ENCODE results near the gene CHI3L1. TPM values are rescaled to one million over a fixed set of nuclear protein-coding genes. Genes with fewer than 3 reads are reported as not detected.

CHI3L1 gene
- total RNA-seq, 1 experiment from 2014 or later, result not detected

DNA sequence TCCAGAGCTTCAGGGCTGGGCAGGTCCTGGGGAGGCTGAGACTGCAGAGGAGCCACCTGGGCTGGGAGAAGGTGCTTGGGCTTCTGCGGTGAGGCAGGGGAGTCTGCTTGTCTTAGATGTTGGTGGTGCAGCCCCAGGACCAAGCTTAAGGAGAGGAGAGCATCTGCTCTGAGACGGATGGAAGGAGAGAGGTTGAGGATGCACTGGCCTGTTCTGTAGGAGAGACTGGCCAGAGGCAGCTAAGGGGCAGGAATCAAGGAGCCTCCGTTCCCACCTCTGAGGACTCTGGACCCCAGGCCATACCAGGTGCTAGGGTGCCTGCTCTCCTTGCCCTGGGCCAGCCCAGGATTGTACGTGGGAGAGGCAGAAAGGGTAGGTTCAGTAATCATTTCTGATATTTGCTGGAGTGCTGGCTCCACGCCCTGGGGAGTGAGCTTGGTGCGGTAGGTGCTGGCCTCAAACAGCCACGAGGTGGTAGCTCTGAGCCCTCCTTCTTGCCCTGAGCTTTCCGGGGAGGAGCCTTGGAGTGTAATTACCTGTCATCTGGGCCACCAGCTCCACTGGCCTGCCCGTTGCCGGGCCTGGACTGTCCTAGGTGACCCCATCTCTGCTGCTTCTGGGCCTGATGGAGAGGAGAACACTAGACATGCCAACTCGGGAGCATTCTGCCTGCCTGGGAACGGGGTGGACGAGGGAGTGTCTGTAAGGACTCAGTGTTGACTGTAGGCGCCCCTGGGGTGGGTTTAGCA is 20.1 kb downstream of the CHI3L1 start:
- no peaks in the 10 kb centered on the region for H3K79me2 ChIP-seq (ENCODE audit: insufficient read depth, low read length)
- no peak overlapping the region for H3K14ac ChIP-seq (ENCODE audit: insufficient read depth, low read length)
- H2BK15ac ChIP-seq (ENCODE audit: low read depth, low read length), result no peak overlapping the region
- H3K9me3 Mint-ChIP-seq, result no peaks in the 10 kb centered on the region
- no peak overlapping the region for H4K91ac ChIP-seq (ENCODE audit: insufficient read length, low read depth, low read length)
- no peak overlapping the region for H3K27ac ChIP-seq (ENCODE audit: insufficient read length, low read depth, low read length)
- no peak overlapping the region for H4K5ac ChIP-seq (ENCODE audit: insufficient read length, low read depth, low read length)
- TF ChIP-seq, protein P1, sequence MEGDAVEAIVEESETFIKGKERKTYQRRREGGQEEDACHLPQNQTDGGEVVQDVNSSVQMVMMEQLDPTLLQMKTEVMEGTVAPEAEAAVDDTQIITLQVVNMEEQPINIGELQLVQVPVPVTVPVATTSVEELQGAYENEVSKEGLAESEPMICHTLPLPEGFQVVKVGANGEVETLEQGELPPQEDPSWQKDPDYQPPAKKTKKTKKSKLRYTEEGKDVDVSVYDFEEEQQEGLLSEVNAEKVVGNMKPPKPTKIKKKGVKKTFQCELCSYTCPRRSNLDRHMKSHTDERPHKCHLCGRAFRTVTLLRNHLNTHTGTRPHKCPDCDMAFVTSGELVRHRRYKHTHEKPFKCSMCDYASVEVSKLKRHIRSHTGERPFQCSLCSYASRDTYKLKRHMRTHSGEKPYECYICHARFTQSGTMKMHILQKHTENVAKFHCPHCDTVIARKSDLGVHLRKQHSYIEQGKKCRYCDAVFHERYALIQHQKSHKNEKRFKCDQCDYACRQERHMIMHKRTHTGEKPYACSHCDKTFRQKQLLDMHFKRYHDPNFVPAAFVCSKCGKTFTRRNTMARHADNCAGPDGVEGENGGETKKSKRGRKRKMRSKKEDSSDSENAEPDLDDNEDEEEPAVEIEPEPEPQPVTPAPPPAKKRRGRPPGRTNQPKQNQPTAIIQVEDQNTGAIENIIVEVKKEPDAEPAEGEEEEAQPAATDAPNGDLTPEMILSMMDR (conservative IDR thresholded peaks at IDR 0.05), result peak; percentile 40
- H2AK5ac ChIP-seq (ENCODE audit: insufficient read length, low read length), result no peak overlapping the region
- H3K9ac ChIP-seq (ENCODE audit: extremely low read depth, insufficient read length, low read length), result no peak overlapping the region
- no peak overlapping the region for H2BK20ac ChIP-seq (ENCODE audit: low read depth, low read length, poor library complexity, severe bottlenecking)
- WGBS (ENCODE audit: extremely low coverage, insufficient read length, low lambda C conversion rate), result no CpG with 5 or more reads among the region's 14 CpGs
- no peaks in the 10 kb centered on the region for H3K9me3 ChIP-seq (ENCODE audit: control insufficient read depth, low read depth, low read length)
- H2BK5ac ChIP-seq (ENCODE audit: insufficient read length, low read length), result no peak overlapping the region
- H3K4me3 Mint-ChIP-seq, result no peak overlapping the region
- peak; percentile 46 for DNase-seq
- H3K27me3 Mint-ChIP-seq (ENCODE audit: low read depth), result peaks cover 16% of the 10 kb centered on the region
- no peak overlapping the region for H2AFZ ChIP-seq (ENCODE audit: low read length)
- H3K23me2 ChIP-seq (ENCODE audit: insufficient read length, low read depth, low read length, poor library complexity, severe bottlenecking), result no peaks in the 10 kb centered on the region
- H3K4me2 ChIP-seq (ENCODE audit: insufficient read depth, insufficient read length, low read length), result no peak overlapping the region
- no peaks in the 10 kb centered on the region for H3K27me3 ChIP-seq (ENCODE audit: insufficient read depth, low read length)
- H3K56ac ChIP-seq (ENCODE audit: insufficient read length, low read depth, low read length), result no peak overlapping the region
- no peak overlapping the region for H4K8ac ChIP-seq (replicated peaks; ENCODE audit: insufficient read length, low read depth, low read length)
- no peaks in the 10 kb centered on the region for H3K36me3 Mint-ChIP-seq (ENCODE audit: insufficient read depth in 1 of 3, low read depth in 3 of 3)
- no peak overlapping the region for H3T11ph ChIP-seq (ENCODE audit: low read length)
- H3K79me1 ChIP-seq (ENCODE audit: insufficient read depth, low read depth, low read length, poor library complexity, severe bottlenecking), result no peaks in the 10 kb centered on the region
- no peaks in the 10 kb centered on the region for H3K4me1 ChIP-seq (ENCODE audit: insufficient read depth, low read length)
- H2BK12ac ChIP-seq (ENCODE audit: insufficient read length, low read depth, low read length), result no peak overlapping the region
- H4K20me1 ChIP-seq (ENCODE audit: control insufficient read depth, insufficient read depth, insufficient read length), result no peaks in the 10 kb centered on the region
- H3K27ac Mint-ChIP-seq, result no peak overlapping the region
- no peak overlapping the region for H3K4ac ChIP-seq (ENCODE audit: low read depth, low read length)
- H3K18ac ChIP-seq (ENCODE audit: insufficient read length, low read depth, low read length), result no peak overlapping the region
- no peak overlapping the region for H3K23ac ChIP-seq (ENCODE audit: insufficient read length, low read depth, low read length)
- H2BK120ac ChIP-seq (ENCODE audit: low read depth, low read length, poor library complexity, severe bottlenecking), result no peak overlapping the region
- peaks cover 3 to 6% of the 10 kb centered on the region in 2 experiments; a peak in 3 of 4 replicates for H3K4me1 Mint-ChIP-seq
